ENCODE results near the gene NAB1. TPM values are rescaled to one million over a fixed set of nuclear protein-coding genes. Genes with fewer than 3 reads are reported as not detected.

Gene NAB1
- total and polyA plus RNA-seq, 8 donors, result 14.2 to 121 (median 35.3) TPM

GRCh38 chr2:190720691-190721090, 71.8 kb downstream of the NAB1 start:
- no peaks in the 10 kb centered on the region for H3K9me3 ChIP-seq
- peaks cover 0 to 8% (median 4%) of the 10 kb centered on the region in 4 donors for H3K4me1 ChIP-seq
- H3K27me3 ChIP-seq, result no peaks in the 10 kb centered on the region
- TF ChIP-seq POLR2AphosphoS5 (IDR thresholded peaks at IDR 0.05) (no peak), EP300 (IDR thresholded peaks at IDR 0.05) (no peak), POLR2A (IDR thresholded peaks at IDR 0.05) (no peak)
- TF ChIP-seq, protein P1, sequence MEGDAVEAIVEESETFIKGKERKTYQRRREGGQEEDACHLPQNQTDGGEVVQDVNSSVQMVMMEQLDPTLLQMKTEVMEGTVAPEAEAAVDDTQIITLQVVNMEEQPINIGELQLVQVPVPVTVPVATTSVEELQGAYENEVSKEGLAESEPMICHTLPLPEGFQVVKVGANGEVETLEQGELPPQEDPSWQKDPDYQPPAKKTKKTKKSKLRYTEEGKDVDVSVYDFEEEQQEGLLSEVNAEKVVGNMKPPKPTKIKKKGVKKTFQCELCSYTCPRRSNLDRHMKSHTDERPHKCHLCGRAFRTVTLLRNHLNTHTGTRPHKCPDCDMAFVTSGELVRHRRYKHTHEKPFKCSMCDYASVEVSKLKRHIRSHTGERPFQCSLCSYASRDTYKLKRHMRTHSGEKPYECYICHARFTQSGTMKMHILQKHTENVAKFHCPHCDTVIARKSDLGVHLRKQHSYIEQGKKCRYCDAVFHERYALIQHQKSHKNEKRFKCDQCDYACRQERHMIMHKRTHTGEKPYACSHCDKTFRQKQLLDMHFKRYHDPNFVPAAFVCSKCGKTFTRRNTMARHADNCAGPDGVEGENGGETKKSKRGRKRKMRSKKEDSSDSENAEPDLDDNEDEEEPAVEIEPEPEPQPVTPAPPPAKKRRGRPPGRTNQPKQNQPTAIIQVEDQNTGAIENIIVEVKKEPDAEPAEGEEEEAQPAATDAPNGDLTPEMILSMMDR (IDR thresholded peaks at IDR 0.05), result no peak
- WGBS, 5 donors, result 54 to 74% (median 58%) methylated on average over 1 of the region's 1 CpG
- H3K36me3 ChIP-seq, result no peaks in the 10 kb centered on the region
- H3K4me3 ChIP-seq, result no peak overlapping the region
- intact Hi-C loops (cut with DNase I; ENCODE audit: low total_unique reads), result no loop called here
- H3K27ac ChIP-seq, result no peak overlapping the region
- DNase-seq, result no peak

- DNase-seq, result no peak
- H3K27me3 ChIP-seq, result no peaks in the 10 kb centered on the region
- no peak overlapping the region for H3K4me3 ChIP-seq
- TF ChIP-seq EP300 (IDR thresholded peaks at IDR 0.05) (no peak), POLR2A (IDR thresholded peaks at IDR 0.05) (no peak), POLR2AphosphoS5 (IDR thresholded peaks at IDR 0.05) (no peak)
- TF ChIP-seq, protein P1 (IDR thresholded peaks at IDR 0.05), result no peak
- WGBS, 5 donors, result 83 to 90% (median 86%) methylated on average over 4 of the region's 4 CpGs
- intact Hi-C loops (cut with DNase I; ENCODE audit: low total_unique reads), result no loop called here
- H3K27ac ChIP-seq, result no peak overlapping the region
- no peaks in the 10 kb centered on the region for H3K36me3 ChIP-seq
- H3K4me1 ChIP-seq, result peaks cover 0 to 8% (median 4%) of the 10 kb centered on the region in 4 donors
- H3K9me3 ChIP-seq, result no peaks in the 10 kb centered on the region
Measured at GRCh38 chr2:190722061-190722759, 73.3 kb downstream of the NAB1 start.

- H3K27ac ChIP-seq, result no peak overlapping the region
- intact Hi-C loops (cut with DNase I; ENCODE audit: low total_unique reads), result no loop called here
- peaks cover 0 to 8% (median 4%) of the 10 kb centered on the region in 4 donors for H3K4me1 ChIP-seq
- DNase-seq, result no peak
- no peaks in the 10 kb centered on the region for H3K9me3 ChIP-seq
- TF ChIP-seq, protein P1 (IDR thresholded peaks at IDR 0.05), result no peak
- TF ChIP-seq EP300 (IDR thresholded peaks at IDR 0.05) (no peak), POLR2AphosphoS5 (IDR thresholded peaks at IDR 0.05) (no peak), POLR2A (IDR thresholded peaks at IDR 0.05) (no peak)
- no peaks in the 10 kb centered on the region for H3K36me3 ChIP-seq
- H3K27me3 ChIP-seq, result no peaks in the 10 kb centered on the region
- WGBS, 5 donors, result 71 to 79% (median 76%) methylated on average over 6 of the region's 6 CpGs
- no peak overlapping the region for H3K4me3 ChIP-seq
Measured at GRCh38 chr2:190722835-190723234, 74.0 kb downstream of the NAB1 start.

DNA sequence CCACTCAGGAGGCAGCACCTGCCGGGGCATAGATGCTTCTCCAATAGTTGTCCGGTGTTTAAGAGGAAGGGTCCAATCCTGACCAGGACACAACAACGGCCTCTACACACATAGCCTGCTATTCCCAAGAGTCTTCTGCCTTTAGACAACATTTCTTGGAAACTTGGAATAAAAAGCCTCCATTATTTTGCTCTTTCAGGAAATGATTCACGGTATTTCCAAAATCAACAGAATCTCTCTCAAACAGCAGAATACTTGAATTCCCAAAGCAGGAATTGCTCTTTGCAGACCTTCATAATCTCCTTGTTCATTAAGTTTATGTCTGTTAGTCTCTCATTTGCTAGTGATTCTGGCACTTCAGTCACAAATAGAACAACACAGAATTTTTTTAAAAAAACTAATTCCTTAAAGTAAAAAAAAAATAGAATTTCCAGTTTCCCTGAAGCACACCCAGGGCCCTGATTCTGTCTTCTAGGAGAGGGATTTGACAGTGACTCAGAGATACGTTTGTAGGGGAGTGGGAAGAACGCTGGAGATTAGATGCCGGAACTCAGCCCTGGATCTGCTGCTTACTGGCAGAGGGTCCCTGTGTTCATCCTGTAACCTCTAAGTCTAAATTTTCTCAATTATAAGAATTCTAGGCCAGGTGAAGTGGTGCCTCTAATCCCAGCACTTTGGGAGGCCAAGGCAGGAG, 74.7 kb downstream of the NAB1 start:
- Histone ChIP-seq H3K4me1 (peaks cover 0 to 7% (median 3%) of the 10 kb centered on the region in 4 donors), H3K27me3 (no peaks in the 10 kb centered on the region), H3K27ac (peak overlapping the region in 1 of 5 donors; percentile 9), H3K4me3 (no peak overlapping the region), H3K9me3 (no peaks in the 10 kb centered on the region), H3K36me3 (no peaks in the 10 kb centered on the region)
- WGBS, 5 donors, result 66 to 85% (median 78%) methylated on average over 7 of the region's 7 CpGs
- peak in 1 of 2 donors; percentile 15 for DNase-seq
- TF ChIP-seq EP300 (IDR thresholded peaks at IDR 0.05) (no peak), POLR2AphosphoS5 (IDR thresholded peaks at IDR 0.05) (no peak), POLR2A (IDR thresholded peaks at IDR 0.05) (no peak)
- TF ChIP-seq, protein P1 (IDR thresholded peaks at IDR 0.05), result no peak
- intact Hi-C loops (cut with DNase I; ENCODE audit: low total_unique reads), result no loop called here

Measured in stomach (tissue), 9 donors.